HepG2 (cell line): ENCODE results near the gene RIMOC1. TPM values are rescaled to one million over a fixed set of nuclear protein-coding genes. Genes with fewer than 3 reads are reported as not detected.

Experiments
- ATAC-seq: fragments of 200-7000 bp; cut with Tn5 transposase; 3 replicates; pipeline ENCODE4 v1.9.1; 2020; ENCODE audit warnings: mild to moderate bottlenecking, moderate library complexity
- BruUV-seq: library from RNA; stranded (reverse); fragments of 400-500 nt; replicated peaks from 2 replicates; lab custom pipeline; 2021; lab: Mats Ljungman, UMichigan
- CTCF ChIA-PET: fragments of 300-600 bp; formaldehyde crosslinking; extraction: SDS; loops from one replicate; lab custom pipeline; 2021; ENCODE audit warnings: low total read pairs, inconsistent platforms, low intra/inter-chr PET ratio; lab: Yijun Ruan, JAX
- POLR2A ChIA-PET: fragments of 350-600 bp; sonication (Branson Sonifier 250); formaldehyde crosslinking; loops from one replicate; lab custom pipeline; 2020; ENCODE audit warnings: antibody characterized with exemption, inconsistent platforms; lab: Yijun Ruan, JAX
- DNase-seq: peaks from one replicate; pipeline ENCODE4 v3.0.0-alpha.2; 2015; ENCODE audit warnings: low spot score
- FAIRE-seq: peaks from 3 replicates; lab custom pipeline; 2011; peaks lifted over from hg19 to GRCh38; lab: Jason Lieb, UNC
- H2AFZ ChIP-seq: one replicate; pipeline ENCODE4 v1.6.1; 2011; ENCODE audit warnings: low read length, inconsistent platforms
- H3K27ac ChIP-seq: fragments of 300-600 bp; 3 replicates; pipeline ENCODE4 v1.8.0; 2011; ENCODE audit warnings: mixed run types, mild to moderate bottlenecking, mixed read lengths, low read length, inconsistent platforms; ENCODE audit not compliant: insufficient read depth; ENCODE audit errors: extremely low read length
- H3K27me3 ChIP-seq, 2 experiments: fragments of 200-600 bp in 1 of 2; 2 replicates in 1 of 2; 3 replicates in 1 of 2; pipeline versions ENCODE4 v1.6.0 to v1.8.0; 2011; ENCODE audit warnings: low read length in 2 of 2, mild to moderate bottlenecking in 2 of 2, moderate library complexity in 2 of 2, inconsistent platforms in 1 of 2; ENCODE audit not compliant: insufficient read depth in 2 of 2, control insufficient read depth in 1 of 2
- H3K36me3 ChIP-seq, 2 experiments: fragments of 200-600 bp in 1 of 2; replicated peaks in 1 of 2; 2 replicates in 1 of 2; 3 replicates in 1 of 2; pipeline versions ENCODE4 v1.5.1 to v1.8.0; 2011; ENCODE audit warnings: low read length in 2 of 2, inconsistent platforms in 1 of 2; ENCODE audit not compliant: insufficient read depth in 2 of 2, control insufficient read depth in 1 of 2
- H3K4me1 ChIP-seq: 2 replicates; pipeline ENCODE4 v1.5.1; 2012; ENCODE audit warnings: low read length, inconsistent platforms; ENCODE audit not compliant: insufficient read depth
- H3K4me2 ChIP-seq: 2 replicates; pipeline ENCODE4 v1.6.0; 2011; ENCODE audit warnings: low read depth, low read length, inconsistent platforms
- H3K4me3 ChIP-seq, 3 experiments: fragments of 200-600 bp in 1 of 3; sonication (generic), shearing (Covaris generic) in 1 of 3; replicated peaks in 1 of 3; 2 replicates each; pipeline ENCODE4 v1.5.1; 2011 to 2016; ENCODE audit warnings: low read length in 3 of 3, inconsistent platforms in 2 of 3, low read depth in 2 of 3, mild to moderate bottlenecking in 2 of 3, control low read depth in 1 of 3, mixed read lengths in 1 of 3; ENCODE audit not compliant: insufficient read depth in 1 of 3
- H3K79me2 ChIP-seq: one replicate; pipeline ENCODE4 v1.6.1; 2011; ENCODE audit warnings: low read length, inconsistent platforms; ENCODE audit not compliant: insufficient read depth
- H3K9ac ChIP-seq: 2 replicates; pipeline ENCODE4 v1.6.0; 2011; ENCODE audit warnings: mild to moderate bottlenecking, low read depth, low read length, inconsistent platforms; ENCODE audit not compliant: insufficient read depth
- H3K9me3 ChIP-seq: 2 replicates; pipeline ENCODE4 v1.5.1; 2012; ENCODE audit warnings: mild to moderate bottlenecking, low read length
- H4K20me1 ChIP-seq: 2 replicates; pipeline ENCODE4 v1.6.0; 2011; ENCODE audit warnings: inconsistent platforms, mild to moderate bottlenecking, low read length, moderate library complexity; ENCODE audit not compliant: insufficient read depth
- ASH2L ChIP-seq: fragments of 300-600, 200-600 bp; sonication (generic); IDR thresholded peaks from 2 replicates; pipeline ENCODE4 v1.7.0; 2017; ENCODE audit warnings: low read depth, mild to moderate bottlenecking, moderate library complexity, mixed read lengths, low read length; ENCODE audit not compliant: insufficient read length
- IKZF1 ChIP-seq: fragments of 450-650 bp; IDR thresholded peaks from 2 replicates; pipeline ENCODE4 v1.7.1; 2016
- MAX ChIP-seq: IDR thresholded peaks from 2 replicates; pipeline ENCODE4 v1.6.1; 2012; ENCODE audit warnings: inconsistent platforms
- RFX3 ChIP-seq: IDR thresholded peaks from 2 replicates; pipeline ENCODE4 v1.6.1; 2016; ENCODE audit warnings: missing biosample characterization, missing genetic modification reagents
- ZNF407 ChIP-seq: sonication (generic); formaldehyde crosslinking; IDR thresholded peaks from one replicate; pipeline ENCODE4 v1.5.1; 2020; ENCODE audit warnings: mild to moderate bottlenecking, missing genetic modification reagents; ENCODE audit errors: not compliant biosample characterization
- ZNF687 ChIP-seq: sonication (generic); formaldehyde crosslinking; IDR thresholded peaks from 2 replicates; pipeline ENCODE4 v1.5.1; 2020; ENCODE audit warnings: mild to moderate bottlenecking, missing genetic modification reagents, moderate library complexity
- ZSCAN5A ChIP-seq: sonication (generic); formaldehyde crosslinking; IDR thresholded peaks from 2 replicates; pipeline ENCODE4 v1.8.0; 2022; ENCODE audit warnings: mild to moderate bottlenecking, missing genetic modification reagents, borderline replicate concordance
- WGBS: methylation state at CpG from one replicate; pipeline ENCODE4 v1.1.6; 2017; ENCODE audit warnings: low lambda C conversion rate; 5-methylcytosine and 5-hydroxymethylcytosine counted together
- in situ Hi-C: cut with HindIII; loops from 2 replicates; pipeline ENCODE4 v1.10.0; 2017; ENCODE audit warnings: low pct_unique_long_range_greater_than_20kb; ENCODE audit not compliant: extremely low pct_ligation_motif_present
- intact Hi-C: fragments of 100-400 bp; cut with micrococcal nuclease; formaldehyde crosslinking; loops from one replicate; pipeline ENCODE4 v1.10.0; 2022; ENCODE audit not compliant: unreplicated experiment
- polyA plus RNA-seq, 8 experiments: library from polyadenylated mRNA; depleted of rRNA in 3 of 8; stranded (reverse) in 7 of 8; unstranded in 1 of 8; fragments of >200 nt; fragmentation: Illumina TruSeq in 4 of 8; extraction: Trizol in 4 of 8; gene quantifications; 2 replicates each; pipeline versions ENCODE4 v1.2.1 to v1.2.3, GENCODE V29; 2011 to 2016; ENCODE audit warnings: low read depth in 4 of 8, missing spikeins in 1 of 8, mixed read lengths in 1 of 8; ENCODE audit not compliant: insufficient read depth in 1 of 8
- total RNA-seq, 5 experiments: library from RNA; depleted of rRNA; stranded (reverse); fragments of >200 nt; fragmentation: Illumina TruSeq; extraction: Trizol; gene quantifications; 2 replicates each; pipeline ENCODE4 v1.2.3, GENCODE V29; 2016; ENCODE audit warnings: low read depth in 1 of 5

RIMOC1 gene
- total and polyA plus RNA-seq, 2 of the 13 experiments (the other 11 are each of a cell fraction or from before 2014, with no cell fraction given) = 16.3 to 16.9 TPM

GRCh38 chr5:41870627-41871048, 33.5 kb upstream of the RIMOC1 start:
- H3K36me3 ChIP-seq = no peaks in the 10 kb centered on the region
- peaks cover 0 to 8% of the 10 kb centered on the region in 2 experiments; a peak in 2 of 5 replicates for H3K27me3 ChIP-seq
- CTCF ChIA-PET = no interaction called here
- H4K20me1 ChIP-seq = no peaks in the 10 kb centered on the region
- ATAC-seq (no peak; the same call in 2 of the 3 replicates), FAIRE-seq (no peak), DNase-seq (no peak)
- intact Hi-C loops = loop anchor here (1.0 kb wide), 1 partner anchor 34 kb away; the partner anchor contains the start of gene RIMOC1
- H2AFZ ChIP-seq = no peak overlapping the region
- TF ChIP-seq MAX = 0 out of 2 replicates have a peak, but pooled peaks have one; percentile 6
- TF ChIP-seq ZNF407 = no peak
- peak; percentile 49 for TF ChIP-seq ZNF687 (CRISPR knock-in tag)
- TF ChIP-seq IKZF1 = no peak
- TF ChIP-seq ZSCAN5A (CRISPR knock-in tag) = no peak
- no peak for TF ChIP-seq ASH2L
- TF ChIP-seq RFX3 (CRISPR knock-in tag) = no peak
- no TSS peak for BruUV-seq
- in situ Hi-C loops = loop anchor here (25.0 kb wide), 2 partner anchors 717 to 892 kb away; partner anchors contain the start of gene CCDC152
- 18% methylated on average over 15 of the region's 16 CpGs for WGBS
- peak overlapping the region; percentile 28; the same call in 1 of the 2 replicates for H3K9ac ChIP-seq
- H3K4me1 ChIP-seq = peaks cover 8% of the 10 kb centered on the region; the same call in 1 of the 2 replicates
- H3K79me2 ChIP-seq = no peaks in the 10 kb centered on the region
- peak overlapping the region; percentile 22 to 68 (median 54); a peak in 5 of 6 replicates for H3K4me3 ChIP-seq
- POLR2A ChIA-PET = no interaction called here
- H3K27ac ChIP-seq = no peak overlapping the region
- no peaks in the 10 kb centered on the region for H3K9me3 ChIP-seq
- H3K4me2 ChIP-seq = peak overlapping the region; percentile 61
